Endothelial cell (in vitro differentiated cells): ENCODE measurements around the gene CHST2. TPM values are rescaled to one million over a fixed set of nuclear protein-coding genes. Genes with fewer than 3 reads are reported as not detected.

Experiments used
- DNase-seq: peaks from one replicate; pipeline ENCODE4 v3.0.0; 2021; ENCODE audit warnings: low spot score
- H3K27ac Mint-ChIP-seq: one replicate; pipeline ENCODE4 v1.8.0; 2021; ENCODE audit warnings: mixed read lengths, inconsistent platforms; ENCODE audit not compliant: unreplicated experiment
- H3K27me3 Mint-ChIP-seq: one replicate; pipeline ENCODE4 v1.8.0; 2021; ENCODE audit warnings: mild to moderate bottlenecking, moderate library complexity, mixed read lengths, inconsistent platforms; ENCODE audit not compliant: unreplicated experiment
- H3K36me3 Mint-ChIP-seq: one replicate; pipeline ENCODE4 v1.8.0; 2021; ENCODE audit warnings: mild to moderate bottlenecking, low read depth, mixed read lengths, inconsistent platforms; ENCODE audit not compliant: unreplicated experiment
- H3K4me1 Mint-ChIP-seq: one replicate; pipeline ENCODE4 v1.8.0; 2021; ENCODE audit warnings: mild to moderate bottlenecking, mixed read lengths, inconsistent platforms; ENCODE audit not compliant: unreplicated experiment
- H3K4me3 Mint-ChIP-seq: one replicate; pipeline ENCODE4 v1.8.0; 2021; ENCODE audit warnings: mild to moderate bottlenecking, mixed read lengths, inconsistent platforms; ENCODE audit not compliant: unreplicated experiment
- H3K9me3 Mint-ChIP-seq: one replicate; pipeline ENCODE4 v1.8.0; 2021; ENCODE audit warnings: mixed read lengths, inconsistent platforms; ENCODE audit not compliant: unreplicated experiment
- total RNA-seq: library from RNA; stranded (reverse); fragmentation: NEBNext Ultra II Directional; extraction: Animal tissue kit (Norgen Biotek cat#: 25700); gene quantifications from one replicate; pipeline ENCODE4 v1.2.1, GENCODE V29; 2021; ENCODE audit not compliant: unreplicated experiment
- TF ChIP-seq, protein P1 (sequence below): fragments of 200-600 bp; sonication (generic); IDR thresholded peaks from one replicate; pipeline ENCODE4 v1.5.0; 2021; ENCODE audit warnings: antibody characterized with exemption; ENCODE audit not compliant: unreplicated experiment

CHST2 gene
- total RNA-seq, 1 donor from 2014 or later, result 12.9 TPM

DNA sequence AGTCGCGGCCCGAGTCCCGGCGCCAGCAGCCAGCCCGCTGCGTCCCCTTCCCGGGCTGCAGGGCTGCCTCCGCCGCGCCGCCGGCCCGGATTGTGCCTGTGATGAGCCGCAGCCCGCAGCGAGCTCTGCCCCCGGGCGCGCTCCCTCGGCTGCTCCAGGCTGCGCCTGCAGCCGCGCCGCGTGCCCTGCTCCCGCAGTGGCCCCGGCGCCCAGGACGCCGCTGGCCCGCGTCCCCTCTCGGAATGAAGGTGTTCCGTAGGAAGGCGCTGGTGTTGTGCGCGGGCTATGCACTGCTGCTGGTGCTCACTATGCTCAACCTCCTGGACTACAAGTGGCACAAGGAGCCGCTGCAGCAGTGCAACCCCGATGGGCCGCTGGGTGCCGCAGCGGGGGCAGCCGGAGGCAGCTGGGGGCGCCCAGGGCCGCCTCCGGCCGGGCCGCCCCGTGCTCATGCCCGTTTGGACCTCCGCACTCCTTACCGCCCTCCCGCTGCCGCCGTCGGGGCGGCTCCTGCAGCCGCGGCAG is 1.2 kb downstream of the CHST2 start:
- TF ChIP-seq, protein P1, sequence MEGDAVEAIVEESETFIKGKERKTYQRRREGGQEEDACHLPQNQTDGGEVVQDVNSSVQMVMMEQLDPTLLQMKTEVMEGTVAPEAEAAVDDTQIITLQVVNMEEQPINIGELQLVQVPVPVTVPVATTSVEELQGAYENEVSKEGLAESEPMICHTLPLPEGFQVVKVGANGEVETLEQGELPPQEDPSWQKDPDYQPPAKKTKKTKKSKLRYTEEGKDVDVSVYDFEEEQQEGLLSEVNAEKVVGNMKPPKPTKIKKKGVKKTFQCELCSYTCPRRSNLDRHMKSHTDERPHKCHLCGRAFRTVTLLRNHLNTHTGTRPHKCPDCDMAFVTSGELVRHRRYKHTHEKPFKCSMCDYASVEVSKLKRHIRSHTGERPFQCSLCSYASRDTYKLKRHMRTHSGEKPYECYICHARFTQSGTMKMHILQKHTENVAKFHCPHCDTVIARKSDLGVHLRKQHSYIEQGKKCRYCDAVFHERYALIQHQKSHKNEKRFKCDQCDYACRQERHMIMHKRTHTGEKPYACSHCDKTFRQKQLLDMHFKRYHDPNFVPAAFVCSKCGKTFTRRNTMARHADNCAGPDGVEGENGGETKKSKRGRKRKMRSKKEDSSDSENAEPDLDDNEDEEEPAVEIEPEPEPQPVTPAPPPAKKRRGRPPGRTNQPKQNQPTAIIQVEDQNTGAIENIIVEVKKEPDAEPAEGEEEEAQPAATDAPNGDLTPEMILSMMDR, result no peak
- H3K9me3 Mint-ChIP-seq, result no peaks in the 10 kb centered on the region
- no peak overlapping the region for H3K4me3 Mint-ChIP-seq
- DNase-seq, result peak; percentile 54
- no peak overlapping the region for H3K27ac Mint-ChIP-seq
- H3K36me3 Mint-ChIP-seq, result peaks cover 4% of the 10 kb centered on the region
- peaks cover 7% of the 10 kb centered on the region for H3K27me3 Mint-ChIP-seq
- peaks cover 10% of the 10 kb centered on the region for H3K4me1 Mint-ChIP-seq

GRCh38 chr3:143121241-143122088 is 1.9 kb downstream of the CHST2 start:
- peaks cover 7% of the 10 kb centered on the region for H3K27me3 Mint-ChIP-seq
- peaks cover 4% of the 10 kb centered on the region for H3K36me3 Mint-ChIP-seq
- peak; percentile 87 for DNase-seq
- H3K27ac Mint-ChIP-seq, result no peak overlapping the region
- H3K4me3 Mint-ChIP-seq, result peak overlapping the region; percentile 78
- peaks cover 14% of the 10 kb centered on the region for H3K4me1 Mint-ChIP-seq
- H3K9me3 Mint-ChIP-seq, result no peaks in the 10 kb centered on the region
- TF ChIP-seq, protein P1, result peak; percentile 70

GRCh38 chr3:143122089-143122430 is 2.5 kb downstream of the CHST2 start:
- Mint-ChIP-seq H3K27me3 (peaks cover 7% of the 10 kb centered on the region), H3K4me1 (peaks cover 18% of the 10 kb centered on the region), H3K9me3 (no peaks in the 10 kb centered on the region), H3K27ac (no peak overlapping the region), H3K4me3 (peak overlapping the region; percentile 31), H3K36me3 (peaks cover 4% of the 10 kb centered on the region)
- TF ChIP-seq, protein P1, result no peak
- no peak for DNase-seq

DNA sequence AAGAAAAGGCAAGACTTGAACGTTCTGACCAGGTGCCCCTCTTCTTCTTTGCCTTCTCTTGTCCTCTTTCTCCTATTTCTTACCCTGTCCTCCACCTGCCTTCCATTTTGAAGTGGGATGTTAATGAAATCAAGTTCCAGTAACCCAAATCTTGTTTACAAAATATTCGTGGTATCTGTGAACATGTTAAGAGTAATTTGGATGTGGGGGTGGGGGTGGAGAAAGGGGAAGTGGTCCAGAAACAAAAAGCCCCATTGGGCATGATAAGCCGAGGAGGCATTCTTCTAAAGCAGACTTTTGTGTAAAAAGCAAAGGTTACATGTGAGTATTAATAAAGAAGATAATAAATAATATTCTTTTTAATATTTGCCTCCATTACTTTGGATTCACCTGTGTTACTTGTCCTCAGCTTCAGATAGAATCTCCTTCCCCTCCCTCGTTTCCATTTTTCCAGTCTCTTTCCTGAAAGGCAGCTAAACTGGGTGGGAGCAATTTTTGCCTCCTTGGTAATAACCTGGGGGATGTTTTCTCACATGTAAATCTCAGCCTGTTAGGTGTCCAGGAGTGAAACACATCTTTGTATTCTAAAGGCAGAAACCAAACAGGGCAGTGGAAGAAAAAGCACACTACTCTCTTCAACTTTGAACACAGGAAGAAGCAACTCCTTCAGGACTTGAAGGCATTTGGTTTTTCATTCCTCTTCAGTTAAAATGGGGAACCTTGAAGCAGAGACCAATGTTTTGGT is 3.2 kb downstream of the CHST2 start:
- peaks cover 21% of the 10 kb centered on the region for H3K4me1 Mint-ChIP-seq
- H3K4me3 Mint-ChIP-seq, result peak overlapping the region; percentile 74

More for the DNA sequence above, 3.2 kb downstream of the CHST2 start:
- Mint-ChIP-seq H3K9me3 (no peaks in the 10 kb centered on the region), H3K27ac (no peak overlapping the region), H3K36me3 (peaks cover 4% of the 10 kb centered on the region), H3K27me3 (peaks cover 7% of the 10 kb centered on the region)
- DNase-seq, result no peak
- TF ChIP-seq, protein P1, result no peak
